CD14-positive monocyte (primary cell): Measurements from ENCODE around the gene FKBP9. TPM values are rescaled to one million over a fixed set of nuclear protein-coding genes. Genes with fewer than 3 reads are reported as not detected.

ENCODE experiments used
- DNase-seq, 3 donors: peaks; one replicate each; pipeline ENCODE4 v3.0.0-alpha.2; 2011 to 2022
- H2AFZ ChIP-seq: 2 replicates; pipeline ENCODE4 v1.6.0; 2012; ENCODE audit warnings: mild to moderate bottlenecking, low read depth, low read length, inconsistent platforms; ENCODE audit not compliant: insufficient read depth, poor library complexity, severe bottlenecking
- H3K27ac ChIP-seq, 2 donors: 1 replicate in 1 of 2; 2 replicates in 1 of 2; pipeline ENCODE4 v1.5.1; 2012 to 2013; ENCODE audit warnings: low read length in 2 of 2, control low read depth in 1 of 2, inconsistent platforms in 1 of 2, low read depth in 1 of 2, mild to moderate bottlenecking in 1 of 2
- H3K27me3 ChIP-seq, 2 donors: one replicate each; pipeline versions ENCODE4 v1.6.0 to v1.6.1; 2011 to 2013; ENCODE audit warnings: low read length in 2 of 2; ENCODE audit not compliant: control insufficient read depth in 2 of 2, insufficient read depth in 2 of 2
- H3K36me3 ChIP-seq, 2 donors: replicated peaks in 1 of 2; 1 replicate in 1 of 2; 2 replicates in 1 of 2; pipeline versions ENCODE4 v1.5.1 to v1.6.1; 2012 to 2013; ENCODE audit warnings: low read length in 2 of 2, control low read depth in 1 of 2, inconsistent platforms in 1 of 2, mild to moderate bottlenecking in 1 of 2; ENCODE audit not compliant: insufficient read depth in 2 of 2, control insufficient read depth in 1 of 2
- H3K4me1 ChIP-seq, 2 donors: 1 replicate in 1 of 2; 2 replicates in 1 of 2; pipeline versions ENCODE4 v1.5.1 to v1.6.1; 2012 to 2013; ENCODE audit warnings: low read length in 2 of 2, control low read depth in 1 of 2, inconsistent platforms in 1 of 2, mild to moderate bottlenecking in 1 of 2, moderate library complexity in 1 of 2; ENCODE audit not compliant: insufficient read depth in 2 of 2, control insufficient read depth in 1 of 2
- H3K4me2 ChIP-seq: replicated peaks from 2 replicates; pipeline ENCODE3; 2012; ENCODE audit warnings: low read length, moderate library complexity, mild to moderate bottlenecking; ENCODE audit not compliant: poor library complexity, severe bottlenecking; ENCODE audit errors: extremely low read depth
- H3K4me3 ChIP-seq, 3 experiments: fragments of 200-600 bp in 1 of 3; sonication (generic) in 1 of 3; replicated peaks in 1 of 3; 1 replicate in 2 of 3; 2 replicates in 1 of 3; pipeline ENCODE4 v1.5.1; 2011 to 2013; ENCODE audit warnings: low read length in 3 of 3, mild to moderate bottlenecking in 3 of 3, control low read depth in 2 of 3, low read depth in 2 of 3, inconsistent platforms in 1 of 3, moderate library complexity in 1 of 3
- H3K79me2 ChIP-seq: 2 replicates; pipeline ENCODE4 v1.6.0; 2012; ENCODE audit warnings: mild to moderate bottlenecking, control low read depth, inconsistent platforms, low read length, moderate library complexity; ENCODE audit not compliant: insufficient read depth
- H3K9ac ChIP-seq: 2 replicates; pipeline ENCODE4 v1.6.0; 2017; ENCODE audit warnings: low read length, mild to moderate bottlenecking; ENCODE audit not compliant: insufficient read depth, poor library complexity, severe bottlenecking
- H3K9me3 ChIP-seq, 2 donors: replicated peaks in 1 of 2; 1 replicate in 1 of 2; 2 replicates in 1 of 2; pipeline versions ENCODE4 v1.5.1 to v1.6.1; 2012 to 2013; ENCODE audit warnings: low read length in 2 of 2, control low read depth in 1 of 2; ENCODE audit not compliant: control insufficient read depth in 1 of 2, insufficient read depth in 1 of 2
- H4K20me1 ChIP-seq: 2 replicates; pipeline ENCODE4 v1.6.0; 2012; ENCODE audit warnings: mild to moderate bottlenecking, low read length, control low read depth, moderate library complexity; ENCODE audit not compliant: insufficient read depth
- H3K27ac Mint-ChIP-seq, 7 donors: one replicate each; pipeline ENCODE4 v1.8.0; 2020; ENCODE audit warnings: mild to moderate bottlenecking in 7 of 7, mixed read lengths in 7 of 7, moderate library complexity in 6 of 7, inconsistent platforms in 2 of 7
- H3K27me3 Mint-ChIP-seq, 3 donors: one replicate each; pipeline ENCODE4 v1.8.0; 2021 to 2022; ENCODE audit warnings: low read depth in 3 of 3, mild to moderate bottlenecking in 3 of 3, mixed read lengths in 3 of 3, moderate library complexity in 3 of 3, inconsistent platforms in 1 of 3
- H3K36me3 Mint-ChIP-seq, 2 donors: one replicate each; pipeline ENCODE4 v1.8.0; 2020; ENCODE audit warnings: mixed read lengths in 2 of 2, inconsistent platforms in 1 of 2, mild to moderate bottlenecking in 1 of 2
- H3K4me1 Mint-ChIP-seq: one replicate; pipeline ENCODE4 v1.8.0; 2020; ENCODE audit warnings: mild to moderate bottlenecking, mixed read lengths
- H3K4me3 Mint-ChIP-seq, 2 donors: one replicate each; pipeline ENCODE4 v1.8.0; 2020; ENCODE audit warnings: mild to moderate bottlenecking in 2 of 2, mixed read lengths in 2 of 2, moderate library complexity in 1 of 2
- H3K9me3 Mint-ChIP-seq, 7 donors: one replicate each; pipeline ENCODE4 v1.8.0; 2020 to 2022; ENCODE audit warnings: mixed read lengths in 7 of 7, mild to moderate bottlenecking in 6 of 7, moderate library complexity in 6 of 7, inconsistent platforms in 2 of 7
- CTCF ChIP-seq: fragments of 200-600 bp; IDR thresholded peaks from one replicate; pipeline ENCODE4 v1.8.0; 2022; ENCODE audit warnings: antibody characterized with exemption, mild to moderate bottlenecking
- WGBS: methylation state at CpG from one replicate; pipeline ENCODE4 v1.1.5; 2013; ENCODE audit warnings: missing lambda C conversion rate; ENCODE audit not compliant: insufficient coverage; 5-methylcytosine and 5-hydroxymethylcytosine counted together
- intact Hi-C, 2 donors: fragments of 100-400 bp; cut with micrococcal nuclease; formaldehyde crosslinking; loops; one replicate each; pipeline versions ENCODE4 v1.15.0 to v1.15.1; 2023
- polyA plus RNA-seq, 3 donors: library from polyadenylated mRNA; depleted of rRNA in 1 of 3; unstranded in 2 of 3; stranded (reverse) in 1 of 3; fragments of 300-500 nt in 2 of 3; fragments of >200 nt in 1 of 3; fragmentation: Illumina TruSeq in 2 of 3; gene quantifications; 1 replicate in 2 of 3; 2 replicates in 1 of 3; pipeline ENCODE4 v1.2.3, GENCODE V29; 2012 to 2021

The FKBP9 gene
- polyA plus RNA-seq, 3 donors: 2.9 to 5.6 (median 4.2) TPM

GRCh38 chr7:33053721-33054120 lies 96.5 kb downstream of the FKBP9 start:
- Histone ChIP-seq H3K36me3 (no peaks in the 10 kb centered on the region), H4K20me1 (peaks cover 64% of the 10 kb centered on the region), H3K9ac (no peak overlapping the region), H3K9me3 (no peaks in the 10 kb centered on the region), H2AFZ (no peak overlapping the region), H3K79me2 (peaks cover 86% of the 10 kb centered on the region), H3K4me2 (no peak overlapping the region), H3K4me1 (peaks cover 32 to 50% of the 10 kb centered on the region in 2 donors), H3K27me3 (no peaks in the 10 kb centered on the region), H3K27ac (peak overlapping the region; percentile 40 to 71), H3K4me3 (no peak overlapping the region)
- no peak for DNase-seq
- Mint-ChIP-seq H3K27ac (peak overlapping the region; percentile 56 to 82 (median 73)), H3K4me3 (no peak overlapping the region), H3K9me3 (peaks cover 0 to 3% (median 0%) of the 10 kb centered on the region in 7 donors), H3K4me1 (peaks cover 40% of the 10 kb centered on the region), H3K27me3 (no peaks in the 10 kb centered on the region), H3K36me3 (peaks cover 6 to 8% of the 10 kb centered on the region in 2 donors)
- no peak for TF ChIP-seq CTCF
- WGBS: no CpG with 5 or more reads among the region's 1 CpG
- intact Hi-C loops: no loop called here

- Mint-ChIP-seq H3K36me3 (peaks cover 6 to 8% of the 10 kb centered on the region in 2 donors), H3K9me3 (peaks cover 0 to 3% (median 0%) of the 10 kb centered on the region in 7 donors), H3K4me1 (peaks cover 37% of the 10 kb centered on the region), H3K27me3 (no peaks in the 10 kb centered on the region), H3K27ac (peak overlapping the region; percentile 56 to 82 (median 73)), H3K4me3 (no peak overlapping the region)
- H3K4me1 ChIP-seq: peaks cover 28 to 44% of the 10 kb centered on the region in 2 donors
- H3K27me3 ChIP-seq: no peaks in the 10 kb centered on the region
- H3K4me3 ChIP-seq: no peak overlapping the region
- H3K9me3 ChIP-seq: no peaks in the 10 kb centered on the region
- H3K9ac ChIP-seq: no peak overlapping the region
- peak overlapping the region; percentile 6 for H3K4me2 ChIP-seq
- H3K79me2 ChIP-seq: peaks cover 86% of the 10 kb centered on the region
- WGBS: 83% methylated on average over 1 of the region's 2 CpGs
- intact Hi-C loops: no loop called here
- peaks cover 71% of the 10 kb centered on the region for H4K20me1 ChIP-seq
- H2AFZ ChIP-seq: no peak overlapping the region
- TF ChIP-seq CTCF: no peak
- H3K27ac ChIP-seq: peak overlapping the region; percentile 40 to 71
- DNase-seq: peak; percentile 41 to 74 (median 73)
- no peaks in the 10 kb centered on the region for H3K36me3 ChIP-seq
Observed at GRCh38 chr7:33054261-33054964, 97.2 kb downstream of the FKBP9 start.
